ENCODE results near the gene C9orf153. TPM values are rescaled to one million over a fixed set of nuclear protein-coding genes. Genes with fewer than 3 reads are reported as not detected.

The C9orf153 gene
- total RNA-seq (2014; rRNA removed) (1.9 TPM in 1 of 2 replicates, not detected in the other), Bru-seq, nascent RNA (percentile 30 among the genes with signal in this experiment), BruChase-seq, experiment 1, labeled RNA remaining after a 6-hour chase (percentile 45 among the genes with signal in this experiment), BruChase-seq, experiment 2, labeled RNA remaining after a 2-hour chase (percentile 47 among the genes with signal in this experiment)
- long read RNA-seq, result 0 reads

DNA sequence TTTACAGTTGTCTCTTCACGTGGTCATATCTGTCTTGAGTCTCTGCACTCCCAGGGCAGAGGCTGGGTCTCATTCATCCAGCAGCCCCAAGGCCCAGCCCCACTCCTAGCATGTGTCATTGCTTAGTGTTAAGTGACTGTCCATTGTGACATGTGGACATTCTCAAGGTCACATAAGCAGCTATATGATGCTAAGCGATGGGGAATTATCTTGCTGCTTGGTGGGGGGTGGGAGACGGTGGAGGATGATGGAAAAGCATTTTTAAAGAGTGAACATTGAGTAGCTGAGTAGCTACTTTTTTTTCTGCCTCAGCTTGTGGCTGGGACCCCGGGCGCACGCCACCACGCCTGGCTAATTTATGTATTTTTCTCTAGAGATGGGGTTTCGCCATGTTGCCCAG, at the start of gene C9orf153:
TSS of gene C9orf153 (minus strand) at position 101 of the 400 bp plus-strand sequence. CDS start 30,054 bp downstream, outside the sequence.
- intact Hi-C loops (cut with micrococcal nuclease), result no loop called here
- ATAC-seq, result no peak

GRCh38 chr9:86308687-86309086, 49.2 kb upstream of the C9orf153 start:
- Histone ChIP-seq H3K79me2 (ENCODE audit: low read length) (no peaks in the 10 kb centered on the region), H3F3A (ENCODE audit: low read length, unreplicated experiment) (no peaks in the 10 kb centered on the region), H3K27ac (ENCODE audit: low read length) (no peak overlapping the region), H3K4me3 (ENCODE audit: low read length) (no peak overlapping the region), H3K4me2 (ENCODE audit: low read length) (no peak overlapping the region), H3K4me1 (ENCODE audit: insufficient read depth, low read length) (no peaks in the 10 kb centered on the region), H3K9me3 (ENCODE audit: low read length) (no peaks in the 10 kb centered on the region), H3K9ac (ENCODE audit: low read length) (no peak overlapping the region), H3K36me3 (ENCODE audit: low read depth, low read length) (peaks cover 24% of the 10 kb centered on the region), H4K20me1 (ENCODE audit: low read length) (no peaks in the 10 kb centered on the region), H3K9me2 (replicated peaks; ENCODE audit: low read length) (no peaks in the 10 kb centered on the region), H3K27me3 (ENCODE audit: low read length) (no peaks in the 10 kb centered on the region), H2AFZ (ENCODE audit: low read length) (no peak overlapping the region)
- ATAC-seq, result no peak
- TF ChIP-seq CTCF (conservative IDR thresholded peaks at IDR 0.05; ENCODE audit: low read depth, low read length), result no peak
- TF ChIP-seq EZH2 (IDR thresholded peaks at IDR 0.05; ENCODE audit: low read length, unreplicated experiment), result no peak
- TF ChIP-seq EZH2phosphoT487 (IDR thresholded peaks at IDR 0.05; ENCODE audit: borderline replicate concordance, low read length), result no peak
- CTCF ChIA-PET, result no interaction called here
- DNase-seq, result no peak
- POLR2A ChIA-PET (ENCODE audit: unreplicated experiment), result no interaction called here
- no TSS peak for BruUV-seq (replicated peaks)
- intact Hi-C loops (cut with micrococcal nuclease), result no loop called here

More for the DNA sequence above, at the start of gene C9orf153:
- H2AFZ ChIP-seq (ENCODE audit: low read length), result no peak within 1 kb of the TSS
- ChIA-PET CTCF (no interaction called here), POLR2A (ENCODE audit: unreplicated experiment) (no interaction called here)
- H3K27me3 ChIP-seq (ENCODE audit: low read length), result no peaks in the 10 kb centered on the region
- H3K9me2 ChIP-seq (replicated peaks; ENCODE audit: low read length), result no peaks in the 10 kb centered on the region
- TF ChIP-seq CTCF (conservative IDR thresholded peaks at IDR 0.05; ENCODE audit: low read depth, low read length) (no peak), EZH2 (IDR thresholded peaks at IDR 0.05; ENCODE audit: low read length, unreplicated experiment) (no peak), EZH2phosphoT487 (IDR thresholded peaks at IDR 0.05; ENCODE audit: borderline replicate concordance, low read length) (no peak)
- H3K4me2 ChIP-seq (ENCODE audit: low read length), result no peak within 1 kb of the TSS
- BruUV-seq (replicated peaks), result no TSS peak
- H4K20me1 ChIP-seq (ENCODE audit: low read length), result no peaks in the 10 kb centered on the region
- no peak within 1 kb of the TSS for H3K9ac ChIP-seq (ENCODE audit: low read length)
- H3F3A ChIP-seq (ENCODE audit: low read length, unreplicated experiment), result no peaks in the 10 kb centered on the region
- H3K9me3 ChIP-seq (ENCODE audit: low read length), result no peaks in the 10 kb centered on the region
- no peaks in the 10 kb centered on the region for H3K79me2 ChIP-seq (ENCODE audit: low read length)
- H3K36me3 ChIP-seq (ENCODE audit: low read depth, low read length), result peaks cover 6% of the 10 kb centered on the region; the same call in 1 of the 2 replicates
- DNase-seq, result no peak
- no peaks in the 10 kb centered on the region for H3K4me1 ChIP-seq (ENCODE audit: insufficient read depth, low read length)
- no peak within 1 kb of the TSS for H3K4me3 ChIP-seq (ENCODE audit: low read length)
- H3K27ac ChIP-seq (ENCODE audit: low read length), result no peak within 1 kb of the TSS

DNA sequence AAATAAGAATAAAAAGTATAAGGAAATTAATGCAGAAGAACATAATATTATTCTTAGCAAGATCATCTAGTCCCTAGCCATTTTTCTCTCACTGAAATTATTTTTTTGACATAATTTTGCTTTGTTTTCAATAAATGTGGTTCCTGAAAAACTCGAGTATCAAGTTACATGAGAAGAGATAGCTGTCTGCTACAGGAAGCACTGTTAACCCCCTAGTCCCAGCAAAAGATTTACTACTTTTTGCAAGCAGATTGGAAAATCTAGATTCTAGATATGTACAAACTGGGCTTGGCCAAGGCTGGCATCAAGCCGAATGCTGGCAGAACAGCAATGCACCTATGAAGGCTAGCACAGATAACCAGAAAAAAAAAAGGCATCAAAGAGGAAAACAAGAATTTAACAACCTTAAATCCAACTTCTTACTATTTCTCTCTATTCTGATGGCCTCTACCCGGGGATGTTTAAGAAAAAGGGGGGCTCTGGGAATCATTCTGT, 44.8 kb upstream of the C9orf153 start:
- Histone ChIP-seq H4K20me1 (ENCODE audit: low read length) (no peaks in the 10 kb centered on the region), H3F3A (ENCODE audit: low read length, unreplicated experiment) (no peaks in the 10 kb centered on the region), H3K4me1 (ENCODE audit: insufficient read depth, low read length) (peaks cover 5% of the 10 kb centered on the region; the same call in 1 of the 2 replicates), H3K4me2 (ENCODE audit: low read length) (no peak overlapping the region), H3K9me2 (replicated peaks; ENCODE audit: low read length) (no peaks in the 10 kb centered on the region), H3K27ac (ENCODE audit: low read length) (no peak overlapping the region), H3K36me3 (ENCODE audit: low read depth, low read length) (peaks cover 30% of the 10 kb centered on the region), H2AFZ (ENCODE audit: low read length) (no peak overlapping the region), H3K4me3 (ENCODE audit: low read length) (no peak overlapping the region), H3K27me3 (ENCODE audit: low read length) (no peaks in the 10 kb centered on the region), H3K79me2 (ENCODE audit: low read length) (no peaks in the 10 kb centered on the region), H3K9me3 (ENCODE audit: low read length) (no peaks in the 10 kb centered on the region), H3K9ac (ENCODE audit: low read length) (no peak overlapping the region)
- POLR2A ChIA-PET (ENCODE audit: unreplicated experiment), result no interaction called here
- no TSS peak for BruUV-seq (replicated peaks)
- intact Hi-C loops (cut with micrococcal nuclease), result no loop called here
- TF ChIP-seq EZH2 (IDR thresholded peaks at IDR 0.05; ENCODE audit: low read length, unreplicated experiment), result no peak
- TF ChIP-seq EZH2phosphoT487 (IDR thresholded peaks at IDR 0.05; ENCODE audit: borderline replicate concordance, low read length), result no peak
- no peak for TF ChIP-seq CTCF (conservative IDR thresholded peaks at IDR 0.05; ENCODE audit: low read depth, low read length)
- ATAC-seq (no peak), DNase-seq (no peak)
- CTCF ChIA-PET, result no interaction called here

Measured in PC-3 (cell line).